ENCODE measurements around the gene ID3.
"Not testable (repeated sequence)": the region's sequence is repeated elsewhere in the genome, so short reads cannot be mapped to it uniquely, and the experiment has no call there.

DNA sequence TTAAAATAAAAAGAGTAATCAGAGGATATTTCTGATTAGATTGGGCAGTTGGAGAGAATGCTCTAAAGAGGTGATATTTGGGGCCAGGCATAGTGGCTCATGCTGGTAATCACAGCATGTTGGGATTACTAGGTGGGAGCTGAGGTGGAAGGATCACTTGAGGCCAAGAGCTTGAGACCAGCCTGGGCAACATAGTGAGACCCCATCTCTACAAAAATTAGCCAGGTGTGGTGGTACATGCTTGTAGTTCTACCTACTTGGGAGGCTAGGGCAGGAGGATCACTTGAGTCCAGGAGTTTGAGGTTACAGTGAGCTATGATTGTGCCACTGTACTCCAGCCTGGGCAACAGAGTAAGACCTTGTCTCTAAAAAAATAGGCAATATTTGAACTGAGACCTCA, 24.4 kb upstream of the ID3 start:
- not testable (repeated sequence) for TF ChIP-seq CTCF (IDR thresholded peaks at IDR 0.05; ENCODE audit: low read depth, low read length); POLR2A (IDR thresholded peaks at IDR 0.05; ENCODE audit: extremely low read depth, insufficient read length)

Data from NB4 (cell line).